HL-60/S4 treated with phorbol 12-myristate 13-acetate at 8.2 ng/mL for 4 days and 3 days (cell line): ENCODE results near the gene RHCE.
"Not testable (repeated sequence)": the region's sequence is repeated elsewhere in the genome, so short reads cannot be mapped to it uniquely, and the experiment has no call there.

Experiments used
- in situ Hi-C: fragments of 300-500 bp; cut with MboI; formaldehyde crosslinking; loops from 2 replicates; pipeline ENCODE4 v1.15.0; 2022; ENCODE audit warnings: low sequenced_read_pairs

The RHCE gene

GRCh38 chr1:25349606-25350005 lies 71.0 kb downstream of the RHCE start:
- in situ Hi-C loops = no loop called here

- in situ Hi-C loops = no loop called here
Observed at GRCh38 chr1:25347556-25347955, 73.1 kb downstream of the RHCE start.

- in situ Hi-C loops = no loop called here
Observed at GRCh38 chr1:25343872-25344271, 76.8 kb downstream of the RHCE start.

GRCh38 chr1:25342846-25343245 lies 77.8 kb downstream of the RHCE start:
- in situ Hi-C loops = no loop called here

- in situ Hi-C loops = no loop called here
Observed at GRCh38 chr1:25341746-25342145, 78.9 kb downstream of the RHCE start.

- in situ Hi-C loops = no loop called here
Observed at GRCh38 chr1:25338986-25339385, 81.6 kb downstream of the RHCE start.

GRCh38 chr1:25338188-25338981 lies 82.2 kb downstream of the RHCE start, which contains the start of gene TMEM50A:
TSS of gene TMEM50A (plus strand) at chr1:25338334. CDS start at chr1:25340487, 2,153 bp downstream.
- in situ Hi-C loops = no loop called here

GRCh38 chr1:25337483-25338187 lies 83.0 kb downstream of the RHCE start:
- in situ Hi-C loops = not testable (repeated sequence)

GRCh38 chr1:25336922-25337354 lies 83.7 kb downstream of the RHCE start:
- in situ Hi-C loops = not testable (repeated sequence)

- in situ Hi-C loops = not testable (repeated sequence)
Observed at GRCh38 chr1:25329950-25330349, 90.7 kb downstream of the RHCE start.

- in situ Hi-C loops = not testable (repeated sequence)
Observed at GRCh38 chr1:25329336-25329735, 91.3 kb downstream of the RHCE start.

- in situ Hi-C loops = not testable (repeated sequence)
Observed at GRCh38 chr1:25328791-25329185, 91.8 kb downstream of the RHCE start.

GRCh38 chr1:25327864-25328790 lies 92.5 kb downstream of the RHCE start:
- in situ Hi-C loops = not testable (repeated sequence)

GRCh38 chr1:25324407-25324806 lies 96.2 kb downstream of the RHCE start:
- in situ Hi-C loops = not testable (repeated sequence)

GRCh38 chr1:25322127-25322526 lies 98.5 kb downstream of the RHCE start:
- in situ Hi-C loops = not testable (repeated sequence)

- in situ Hi-C loops = not testable (repeated sequence)
Observed at GRCh38 chr1:25320314-25320938, 100.2 kb downstream of the RHCE start.

- in situ Hi-C loops = not testable (repeated sequence)
Observed at GRCh38 chr1:25312806-25313470, 107.7 kb downstream of the RHCE start.
